IMR-90 (cell line): Measurements from ENCODE around the gene SVBP. TPM values are rescaled to one million over a fixed set of nuclear protein-coding genes. Genes with fewer than 3 reads are reported as not detected.

Experiments used
- ATAC-seq: fragments of 200-7000 bp; cut with Tn5 transposase; 2 replicates; pipeline ENCODE4 v1.9.1; 2020; ENCODE audit warnings: low read depth, mild to moderate bottlenecking, moderate library complexity
- BruUV-seq: library from RNA; stranded (reverse); fragments of 400-500 nt; replicated peaks from 2 replicates; lab custom pipeline; 2021; lab: Mats Ljungman, UMichigan
- CTCF ChIA-PET: fragments of 300-600 bp; formaldehyde crosslinking; extraction: SDS; loops from one replicate; lab custom pipeline; 2021; ENCODE audit warnings: antibody characterized with exemption; lab: Yijun Ruan, JAX
- POLR2A ChIA-PET: fragments of 300-600 bp; sonication (Branson Sonifier 250); formaldehyde crosslinking; loops from one replicate; lab custom pipeline; 2022; ENCODE audit warnings: antibody characterized with exemption; ENCODE audit not compliant: unreplicated experiment; lab: Charles Lee
- DNase-seq: peaks from one replicate; pipeline ENCODE4 v3.0.0; 2013
- H2AFZ ChIP-seq: replicated peaks from 2 replicates; pipeline ENCODE3; 2013; ENCODE audit warnings: low read length, mild to moderate bottlenecking; ENCODE audit not compliant: poor library complexity
- H2AK5ac ChIP-seq: 2 replicates; pipeline ENCODE4 v1.6.1; 2013; ENCODE audit warnings: low read depth, low read length, inconsistent platforms
- H2AK9ac ChIP-seq: replicated peaks from 2 replicates; pipeline ENCODE3; 2013; ENCODE audit warnings: mild to moderate bottlenecking, low read depth, low read length, moderate library complexity; ENCODE audit not compliant: poor library complexity
- H2BK120ac ChIP-seq: 2 replicates; pipeline ENCODE4 v1.6.1; 2013; ENCODE audit warnings: low read depth, low read length, inconsistent platforms
- H2BK15ac ChIP-seq: 3 replicates; pipeline ENCODE4 v1.6.1; 2013; ENCODE audit warnings: low read depth, low read length, inconsistent platforms
- H2BK20ac ChIP-seq: 2 replicates; pipeline ENCODE4 v1.6.1; 2013; ENCODE audit warnings: low read depth, mild to moderate bottlenecking, inconsistent platforms, low read length, moderate library complexity
- H2BK5ac ChIP-seq: 2 replicates; pipeline ENCODE4 v1.6.1; 2013; ENCODE audit warnings: mild to moderate bottlenecking, low read depth, low read length, inconsistent platforms; ENCODE audit not compliant: poor library complexity, severe bottlenecking
- H3K14ac ChIP-seq: replicated peaks from 2 replicates; pipeline ENCODE4 v1.6.1; 2013; ENCODE audit warnings: low read depth, low read length, inconsistent platforms
- H3K18ac ChIP-seq: 2 replicates; pipeline ENCODE4 v1.6.1; 2013; ENCODE audit warnings: low read depth, low read length, control low read depth
- H3K23ac ChIP-seq: 2 replicates; pipeline ENCODE4 v1.6.1; 2013; ENCODE audit warnings: low read depth, low read length, inconsistent platforms
- H3K27ac ChIP-seq: 2 replicates; pipeline ENCODE4 v1.5.1; 2013; ENCODE audit warnings: mild to moderate bottlenecking, control low read depth, low read length; ENCODE audit not compliant: insufficient read depth
- H3K27me3 ChIP-seq: 2 replicates; pipeline ENCODE4 v1.6.1; 2013; ENCODE audit warnings: low read length; ENCODE audit not compliant: control insufficient read depth, insufficient read depth
- H3K36me3 ChIP-seq: 2 replicates; pipeline ENCODE4 v1.6.1; 2013; ENCODE audit warnings: low read length, mixed read lengths; ENCODE audit not compliant: control insufficient read depth, insufficient read depth
- H3K4ac ChIP-seq: 2 replicates; pipeline ENCODE4 v1.6.1; 2013; ENCODE audit warnings: low read depth, low read length, inconsistent platforms
- H3K4me1 ChIP-seq: 2 replicates; pipeline ENCODE4 v1.6.1; 2013; ENCODE audit warnings: low read length, mixed read lengths; ENCODE audit not compliant: control insufficient read depth, insufficient read depth
- H3K4me2 ChIP-seq: 2 replicates; pipeline ENCODE4 v1.6.1; 2013; ENCODE audit warnings: low read depth, mild to moderate bottlenecking, control low read depth, low read length, moderate library complexity
- H3K4me3 ChIP-seq: 2 replicates; pipeline ENCODE4 v1.5.1; 2013; ENCODE audit warnings: low read depth, mild to moderate bottlenecking, control low read depth, low read length, moderate library complexity; ENCODE audit not compliant: insufficient read depth
- H3K56ac ChIP-seq: 2 replicates; pipeline ENCODE4 v1.6.1; 2013; ENCODE audit warnings: low read length, inconsistent platforms; ENCODE audit not compliant: insufficient read depth; ENCODE audit errors: extremely low read depth
- H3K79me1 ChIP-seq, 2 experiments: 2 replicates each; pipeline ENCODE4 v1.6.1; 2013; ENCODE audit warnings: low read length in 2 of 2, inconsistent platforms in 1 of 2, low read depth in 1 of 2
- H3K9ac ChIP-seq: 2 replicates; pipeline ENCODE4 v1.6.1; 2013; ENCODE audit warnings: low read depth, low read length, control low read depth
- H3K9me1 ChIP-seq: 2 replicates; pipeline ENCODE4 v1.6.1; 2013; ENCODE audit warnings: low read length, inconsistent platforms; ENCODE audit not compliant: insufficient read depth
- H3K9me3 ChIP-seq: 2 replicates; pipeline ENCODE4 v1.6.1; 2013; ENCODE audit warnings: low read length; ENCODE audit not compliant: control insufficient read depth, insufficient read depth
- H4K20me1 ChIP-seq: 2 replicates; pipeline ENCODE4 v1.6.1; 2013; ENCODE audit warnings: low read length, inconsistent platforms; ENCODE audit not compliant: insufficient read depth
- H4K5ac ChIP-seq: 2 replicates; pipeline ENCODE4 v1.6.1; 2013; ENCODE audit warnings: mild to moderate bottlenecking, low read depth, low read length, control low read depth
- H4K8ac ChIP-seq, 2 experiments: 2 replicates each; pipeline ENCODE4 v1.6.1; 2013; ENCODE audit warnings: low read depth in 2 of 2, low read length in 2 of 2, control low read depth in 1 of 2, inconsistent platforms in 1 of 2
- H4K91ac ChIP-seq: 2 replicates; pipeline ENCODE4 v1.6.1; 2013; ENCODE audit warnings: low read depth, low read length, inconsistent platforms; ENCODE audit not compliant: insufficient read depth
- BHLHE40 ChIP-seq: fragments of 150-350 bp; IDR thresholded peaks from 2 replicates; pipeline ENCODE4 v1.6.1; 2016; ENCODE audit warnings: mild to moderate bottlenecking, low read depth, low read length
- CHD1 ChIP-seq: IDR thresholded peaks from 2 replicates; pipeline ENCODE4 v1.6.1; 2012; ENCODE audit warnings: low read depth, low read length, improper control_type of control experiment
- FOS ChIP-seq: fragments of 150-350 bp; IDR thresholded peaks from 2 replicates; pipeline ENCODE4 v1.6.1; 2016; ENCODE audit warnings: low read depth, low read length
- MAFK ChIP-seq: IDR thresholded peaks from 2 replicates; pipeline ENCODE4 v1.6.1; 2012; ENCODE audit warnings: low read depth, low read length, improper control_type of control experiment
- MAZ ChIP-seq: IDR thresholded peaks from 2 replicates; pipeline ENCODE4 v1.6.1; 2012; ENCODE audit warnings: low read depth, mild to moderate bottlenecking, low read length, improper control_type of control experiment, moderate library complexity, borderline replicate concordance
- MXI1 ChIP-seq: IDR thresholded peaks from 2 replicates; pipeline ENCODE4 v1.6.1; 2012; ENCODE audit warnings: low read depth, mild to moderate bottlenecking, low read length, moderate library complexity, borderline replicate concordance
- NFE2L2 ChIP-seq: fragments of 150-350 bp; IDR thresholded peaks from 2 replicates; pipeline ENCODE4 v1.6.1; 2016; ENCODE audit warnings: low read depth, mild to moderate bottlenecking, low read length
- POLR2A ChIP-seq: IDR thresholded peaks from 2 replicates; pipeline ENCODE4 v1.6.1; 2012; ENCODE audit warnings: mild to moderate bottlenecking, low read depth, low read length
- RFX5 ChIP-seq: IDR thresholded peaks from 2 replicates; pipeline ENCODE4 v1.8.0; 2012; ENCODE audit warnings: low read depth, mild to moderate bottlenecking, low read length, moderate library complexity
- SMC3 ChIP-seq: fragments of 150-350 bp; IDR thresholded peaks from 2 replicates; pipeline ENCODE4 v1.6.1; 2016; ENCODE audit warnings: low read depth, mild to moderate bottlenecking, antibody characterized with exemption, low read length, moderate library complexity
- WGBS, 2 experiments: methylation state at CpG; one replicate each; pipeline versions ENCODE4 v1.1.5 to v1.1.7; 2013; ENCODE audit warnings: missing lambda C conversion rate in 2 of 2; ENCODE audit not compliant: insufficient read length in 1 of 2; ENCODE audit errors: extremely low coverage in 2 of 2; 5-methylcytosine and 5-hydroxymethylcytosine counted together
- dilution Hi-C: fragments of 300-500 bp; cut with HindIII; formaldehyde crosslinking; loops from one replicate; pipeline ENCODE4 v1.14.3; 2018; ENCODE audit warnings: low sequenced_read_pairs; ENCODE audit not compliant: unreplicated experiment
- in situ Hi-C: fragments of 300-500 bp; cut with MboI; formaldehyde crosslinking; loops from 3 replicates; pipeline ENCODE4 v1.14.3; 2019; ENCODE audit warnings: low sequenced_read_pairs, inconsistent platforms, mixed read lengths
- intact Hi-C: fragments of 100-400 bp; cut with micrococcal nuclease; formaldehyde crosslinking; loops from 2 replicates; pipeline ENCODE4 v1.10.0; 2022
- polyA plus RNA-seq, 3 experiments: library from polyadenylated mRNA; depleted of rRNA; stranded (reverse); fragments of >200 nt; gene quantifications; 2 replicates each; pipeline ENCODE4 v1.2.3, GENCODE V29; 2012; ENCODE audit warnings: low replicate concordance in 1 of 3
- total RNA-seq: library from RNA; depleted of rRNA; stranded (reverse); fragments of >200 nt; gene quantifications from 2 replicates; pipeline ENCODE4 v1.2.3, GENCODE V29; 2012
- TF ChIP-seq, protein P1 (sequence below): conservative IDR thresholded peaks from 2 replicates; pipeline ENCODE4 v1.5.1; 2012; ENCODE audit warnings: mild to moderate bottlenecking, low read depth, low read length, improper control_type of control experiment
- TF ChIP-seq, protein P2 (sequence below): fragments of 150-350 bp; IDR thresholded peaks from 2 replicates; pipeline ENCODE4 v1.6.1; 2017; ENCODE audit warnings: mild to moderate bottlenecking, antibody characterized with exemption, low read length, low read depth

Gene SVBP
- total and polyA plus RNA-seq, 2 of the 4 experiments (the other 2 are of a cell fraction): 9.7 to 11.5 TPM

DNA sequence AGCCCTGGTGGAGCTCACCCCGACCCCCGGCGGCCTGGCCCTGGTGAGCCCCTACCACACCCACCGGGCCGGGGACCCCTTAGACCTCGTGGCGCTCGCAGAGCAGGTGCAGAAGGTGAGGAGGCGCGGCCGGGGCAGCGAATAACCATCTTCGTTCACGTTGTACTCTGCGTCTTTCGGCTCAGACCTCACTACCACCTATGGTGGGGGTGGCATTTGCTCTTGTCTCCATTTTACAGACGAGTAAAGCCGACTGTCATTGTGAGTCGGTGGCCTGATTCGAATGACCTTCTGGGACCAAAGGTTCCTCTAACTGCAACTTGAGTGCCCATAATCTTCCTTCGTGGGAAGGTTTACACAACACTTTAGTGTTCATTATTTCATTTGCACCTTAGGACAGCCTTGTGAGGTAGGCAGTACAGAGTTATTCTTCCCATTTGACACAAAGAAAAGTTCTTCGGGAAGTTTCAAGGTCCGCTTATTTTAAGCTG lies 49.6 kb downstream of the SVBP start:
- peak overlapping the region; percentile 93 for H2AK9ac ChIP-seq
- no peak overlapping the region; the same call in 1 of the 2 replicates for H4K91ac ChIP-seq
- no peak overlapping the region for H2BK15ac ChIP-seq
- H3K27me3 ChIP-seq: no peaks in the 10 kb centered on the region
- ChIA-PET POLR2A (interaction anchor here (0.6 kb wide), 1 partner anchor 11 kb away, joined by 3 read pairs; no protein-coding TSS in a partner anchor), CTCF (interaction anchor here (1.3 kb wide), 1 partner anchor 16 kb away, joined by 5 read pairs; no protein-coding TSS in a partner anchor)
- H2AFZ ChIP-seq: peak overlapping the region; percentile 98
- H3K4ac ChIP-seq: peak overlapping the region; percentile 79
- H3K18ac ChIP-seq: no peak overlapping the region
- peak overlapping the region; percentile 71 for H3K4me3 ChIP-seq
- peak overlapping the region; percentile 88 for H3K23ac ChIP-seq
- no peak overlapping the region for H2BK20ac ChIP-seq
- WGBS, 2 experiments: no CpG with 5 or more reads among the region's 23 CpGs
- H2AK5ac ChIP-seq: peak overlapping the region; percentile 78
- intact Hi-C loops (loop anchor here (5.0 to 10.0 kb wide), 3 partner anchors 50 to 433 kb away; partner anchors contain the start of genes ERMAP, FOXJ3, SVBP and YBX1), dilution Hi-C loops (no loop called here), in situ Hi-C loops (no loop called here)
- H3K9me1 ChIP-seq: peaks cover 3% of the 10 kb centered on the region; the same call in 1 of the 2 replicates
- DNase-seq: no peak
- no peaks in the 10 kb centered on the region for H3K9me3 ChIP-seq
- peak overlapping the region; percentile 67 for H3K27ac ChIP-seq
- no peaks in the 10 kb centered on the region for H3K36me3 ChIP-seq
- peak; percentile 0; the same call in 1 of the 2 replicates for ATAC-seq
- H3K9ac ChIP-seq: peak overlapping the region; percentile 79
- peak overlapping the region; percentile 14 to 71; a peak in 1 of 4 replicates for H4K8ac ChIP-seq
- BruUV-seq: no TSS peak
- no peak for TF ChIP-seq NFE2L2
- no peak for TF ChIP-seq POLR2A
- TF ChIP-seq MAFK: no peak
- no peak for TF ChIP-seq CHD1
- TF ChIP-seq SMC3: no peak
- TF ChIP-seq, protein P1, sequence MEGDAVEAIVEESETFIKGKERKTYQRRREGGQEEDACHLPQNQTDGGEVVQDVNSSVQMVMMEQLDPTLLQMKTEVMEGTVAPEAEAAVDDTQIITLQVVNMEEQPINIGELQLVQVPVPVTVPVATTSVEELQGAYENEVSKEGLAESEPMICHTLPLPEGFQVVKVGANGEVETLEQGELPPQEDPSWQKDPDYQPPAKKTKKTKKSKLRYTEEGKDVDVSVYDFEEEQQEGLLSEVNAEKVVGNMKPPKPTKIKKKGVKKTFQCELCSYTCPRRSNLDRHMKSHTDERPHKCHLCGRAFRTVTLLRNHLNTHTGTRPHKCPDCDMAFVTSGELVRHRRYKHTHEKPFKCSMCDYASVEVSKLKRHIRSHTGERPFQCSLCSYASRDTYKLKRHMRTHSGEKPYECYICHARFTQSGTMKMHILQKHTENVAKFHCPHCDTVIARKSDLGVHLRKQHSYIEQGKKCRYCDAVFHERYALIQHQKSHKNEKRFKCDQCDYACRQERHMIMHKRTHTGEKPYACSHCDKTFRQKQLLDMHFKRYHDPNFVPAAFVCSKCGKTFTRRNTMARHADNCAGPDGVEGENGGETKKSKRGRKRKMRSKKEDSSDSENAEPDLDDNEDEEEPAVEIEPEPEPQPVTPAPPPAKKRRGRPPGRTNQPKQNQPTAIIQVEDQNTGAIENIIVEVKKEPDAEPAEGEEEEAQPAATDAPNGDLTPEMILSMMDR: no peak
- TF ChIP-seq BHLHE40: no peak
- TF ChIP-seq, protein P2, sequence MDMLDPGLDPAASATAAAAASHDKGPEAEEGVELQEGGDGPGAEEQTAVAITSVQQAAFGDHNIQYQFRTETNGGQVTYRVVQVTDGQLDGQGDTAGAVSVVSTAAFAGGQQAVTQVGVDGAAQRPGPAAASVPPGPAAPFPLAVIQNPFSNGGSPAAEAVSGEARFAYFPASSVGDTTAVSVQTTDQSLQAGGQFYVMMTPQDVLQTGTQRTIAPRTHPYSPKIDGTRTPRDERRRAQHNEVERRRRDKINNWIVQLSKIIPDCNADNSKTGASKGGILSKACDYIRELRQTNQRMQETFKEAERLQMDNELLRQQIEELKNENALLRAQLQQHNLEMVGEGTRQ: no peak
- no peak for TF ChIP-seq MXI1
- no peak for TF ChIP-seq RFX5
- no peak for TF ChIP-seq MAZ
- no peak for TF ChIP-seq FOS
- H3K56ac ChIP-seq: peak overlapping the region; percentile 56; the same call in 1 of the 2 replicates
- H2BK120ac ChIP-seq: no peak overlapping the region
- H3K79me1 ChIP-seq: peaks cover 20 to 51% of the 10 kb centered on the region in 2 experiments
- H2BK5ac ChIP-seq: peak overlapping the region; percentile 47
- no peaks in the 10 kb centered on the region for H3K4me1 ChIP-seq
- H4K20me1 ChIP-seq: peaks cover 26% of the 10 kb centered on the region
- peak overlapping the region; percentile 99 for H3K4me2 ChIP-seq
- peak overlapping the region; percentile 76 for H3K14ac ChIP-seq
- H4K5ac ChIP-seq: peak overlapping the region; percentile 6; the same call in 1 of the 2 replicates
